ENCODE data around the gene PLEKHA7.
A peak's percentile ranks its signal among the peaks of the same experiment; 100 is the strongest.

Gene PLEKHA7

GRCh38 chr11:16785520-16786128 is 228.6 kb downstream of the PLEKHA7 start:
- in situ Hi-C loops (cut with HindIII; ENCODE audit: low pct_ligation_motif_present, low sequenced_read_pairs), result no loop called here
- peak; percentile 95 for TF ChIP-seq CTCF (IDR thresholded peaks at IDR 0.05; ENCODE audit: low read depth, low read length, missing control alignments)
- no peak overlapping the region for H3K4me3 ChIP-seq (ENCODE audit: low read depth, low read length)
- no peaks in the 10 kb centered on the region for H3K27me3 ChIP-seq (replicated peaks)
- peak; percentile 72 for DNase-seq
- no peak overlapping the region for H3K27ac ChIP-seq
- no peaks in the 10 kb centered on the region for H3K36me3 ChIP-seq (replicated peaks)

GRCh38 chr11:16784666-16785065 is 229.5 kb downstream of the PLEKHA7 start:
- no peak for TF ChIP-seq CTCF (IDR thresholded peaks at IDR 0.05; ENCODE audit: low read depth, low read length, missing control alignments)
- H3K4me3 ChIP-seq (ENCODE audit: low read depth, low read length), result no peak overlapping the region
- in situ Hi-C loops (cut with HindIII; ENCODE audit: low pct_ligation_motif_present, low sequenced_read_pairs), result no loop called here
- no peak for DNase-seq
- H3K36me3 ChIP-seq (replicated peaks), result no peaks in the 10 kb centered on the region
- H3K27ac ChIP-seq, result no peak overlapping the region
- H3K27me3 ChIP-seq (replicated peaks), result no peaks in the 10 kb centered on the region

DNA sequence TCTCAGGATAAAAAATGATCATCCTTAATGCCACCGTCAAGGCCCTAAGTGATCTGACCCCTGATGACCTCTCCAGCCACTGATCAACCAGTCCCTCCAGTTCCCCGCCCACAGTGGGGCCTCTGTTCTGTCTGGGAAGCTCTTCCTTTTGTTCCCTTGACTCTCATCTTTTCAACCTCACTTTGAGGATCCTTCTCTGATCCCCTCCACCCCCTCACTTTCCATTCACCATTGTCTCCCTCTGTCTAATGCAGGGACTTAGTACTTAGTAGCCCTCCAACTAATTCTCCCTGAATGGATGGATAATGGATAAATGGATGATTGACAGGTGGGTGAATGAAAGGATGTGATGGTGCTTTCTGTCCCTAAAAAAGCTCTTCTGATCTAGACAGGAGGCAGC is 230.1 kb downstream of the PLEKHA7 start:
- no peaks in the 10 kb centered on the region for H3K36me3 ChIP-seq (replicated peaks)
- no peaks in the 10 kb centered on the region for H3K27me3 ChIP-seq (replicated peaks)
- no peak overlapping the region for H3K27ac ChIP-seq
- H3K4me3 ChIP-seq (ENCODE audit: low read depth, low read length), result no peak overlapping the region
- TF ChIP-seq CTCF (IDR thresholded peaks at IDR 0.05; ENCODE audit: low read depth, low read length, missing control alignments), result no peak
- DNase-seq, result no peak
- in situ Hi-C loops (cut with HindIII; ENCODE audit: low pct_ligation_motif_present, low sequenced_read_pairs), result no loop called here

DNA sequence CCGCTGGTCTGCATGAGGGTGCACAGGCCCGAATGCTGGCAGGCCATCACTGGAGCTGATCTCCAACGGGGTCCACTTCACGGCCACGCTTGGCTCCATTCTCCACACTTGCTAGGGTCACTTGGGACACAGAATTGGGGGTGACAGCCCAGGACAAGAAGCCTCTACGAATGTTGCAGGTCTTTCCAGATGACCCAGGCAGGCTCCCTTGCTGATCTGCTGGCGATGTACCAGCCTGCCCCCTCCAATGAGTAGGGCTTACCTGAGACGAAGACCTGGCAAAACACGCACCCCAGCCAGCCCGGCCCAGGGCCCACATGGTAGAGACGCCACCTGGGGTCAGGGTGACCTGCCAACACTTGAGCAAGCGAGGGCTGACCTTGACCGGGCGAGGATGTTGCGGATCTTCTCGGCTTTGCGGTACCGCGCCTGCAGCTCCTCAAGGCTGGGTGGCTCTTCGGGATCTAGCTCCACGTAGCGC is 230.9 kb downstream of the PLEKHA7 start:
- in situ Hi-C loops (cut with HindIII; ENCODE audit: low pct_ligation_motif_present, low sequenced_read_pairs), result no loop called here
- no peak for DNase-seq
- H3K27ac ChIP-seq, result no peak overlapping the region
- no peaks in the 10 kb centered on the region for H3K27me3 ChIP-seq (replicated peaks)
- no peak for TF ChIP-seq CTCF (IDR thresholded peaks at IDR 0.05; ENCODE audit: low read depth, low read length, missing control alignments)
- H3K36me3 ChIP-seq (replicated peaks), result no peaks in the 10 kb centered on the region
- H3K4me3 ChIP-seq (ENCODE audit: low read depth, low read length), result no peak overlapping the region

DNA sequence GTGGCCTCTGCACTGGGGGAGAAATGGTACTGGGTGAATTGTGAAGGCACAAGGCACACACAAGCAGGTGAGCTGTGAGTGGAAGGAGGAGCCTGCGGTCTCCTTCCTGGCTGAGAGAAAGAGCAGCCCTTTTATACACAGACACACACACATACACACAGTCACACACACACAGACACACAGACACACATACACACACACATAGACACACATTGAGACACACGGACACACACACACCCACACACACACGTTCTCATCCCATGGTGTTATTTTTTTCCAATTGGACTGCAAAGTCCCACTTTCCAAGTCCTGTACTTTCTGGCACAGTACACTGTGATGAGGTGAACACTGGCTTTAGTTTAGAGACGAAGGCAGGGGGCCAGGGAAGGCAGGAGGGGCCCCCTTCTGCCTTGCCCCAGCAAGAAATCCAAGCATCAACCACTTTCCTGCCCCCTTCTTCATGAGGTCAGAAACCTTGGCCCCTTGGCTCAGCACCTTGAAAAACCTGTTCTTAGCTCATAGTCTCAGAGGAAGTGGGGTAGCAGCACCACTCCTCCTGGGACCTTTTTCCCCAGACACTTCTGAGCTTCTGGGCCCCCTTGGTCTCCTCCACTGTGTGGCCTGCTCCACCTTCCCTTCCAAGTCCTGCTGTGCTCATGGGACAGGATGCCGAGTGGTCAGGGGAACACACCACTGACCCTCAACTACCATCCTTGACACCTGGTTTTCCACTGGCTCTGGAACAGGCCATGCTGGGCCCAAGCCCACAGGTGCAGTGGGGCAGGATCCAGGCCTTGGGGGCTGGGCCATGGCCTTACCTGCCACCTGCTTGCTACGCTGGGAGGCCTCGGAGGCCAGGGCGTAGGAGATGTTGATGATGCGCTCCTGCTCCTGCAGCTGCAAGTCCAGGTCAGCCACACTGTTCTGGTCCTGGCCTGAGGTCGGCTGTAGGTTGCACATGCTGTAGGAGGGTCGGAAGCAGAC is 232.0 kb downstream of the PLEKHA7 start:
- H3K27me3 ChIP-seq (replicated peaks), result no peaks in the 10 kb centered on the region
- no peak overlapping the region for H3K27ac ChIP-seq
- no peak for DNase-seq
- TF ChIP-seq CTCF (IDR thresholded peaks at IDR 0.05; ENCODE audit: low read depth, low read length, missing control alignments), result no peak
- in situ Hi-C loops (cut with HindIII; ENCODE audit: low pct_ligation_motif_present, low sequenced_read_pairs), result no loop called here
- H3K36me3 ChIP-seq (replicated peaks), result no peaks in the 10 kb centered on the region
- no peak overlapping the region for H3K4me3 ChIP-seq (ENCODE audit: low read depth, low read length)
